Type B pancreatic cell (in vitro differentiated cells): Measurements from ENCODE around the gene AIDA. TPM values are rescaled to one million over a fixed set of nuclear protein-coding genes. Genes with fewer than 3 reads are reported as not detected.

Experiments used
- DNase-seq: peaks from one replicate; pipeline ENCODE4 v3.0.0; 2021; ENCODE audit warnings: mixed read lengths; ENCODE audit not compliant: unreplicated experiment; ENCODE audit errors: extremely low spot score
- H3K27ac Mint-ChIP-seq: 2 replicates; pipeline ENCODE4 v1.8.0; 2021; ENCODE audit warnings: mild to moderate bottlenecking, mixed read lengths
- H3K27me3 Mint-ChIP-seq: 2 replicates; pipeline ENCODE4 v1.8.0; 2021; ENCODE audit warnings: mixed read lengths
- H3K36me3 Mint-ChIP-seq: 2 replicates; pipeline ENCODE4 v1.8.0; 2021; ENCODE audit warnings: mixed read lengths
- H3K4me1 Mint-ChIP-seq: one replicate; pipeline ENCODE4 v1.8.0; 2021; ENCODE audit warnings: mixed read lengths; ENCODE audit not compliant: unreplicated experiment
- H3K4me3 Mint-ChIP-seq: 2 replicates; pipeline ENCODE4 v1.8.0; 2021; ENCODE audit warnings: mild to moderate bottlenecking, mixed read lengths
- H3K9me3 Mint-ChIP-seq: 2 replicates; pipeline ENCODE4 v1.8.0; 2021; ENCODE audit warnings: mixed read lengths
- total RNA-seq: library from RNA; stranded (reverse); gene quantifications from 2 replicates; pipeline ENCODE4 v1.2.1, GENCODE V29; 2021; ENCODE audit warnings: low replicate concordance
- TF ChIP-seq, protein P1 (sequence below): fragments of 200-600 bp; sonication (generic); conservative IDR thresholded peaks from 2 replicates; pipeline ENCODE4 v1.5.0; 2021; ENCODE audit warnings: antibody characterized with exemption, mild to moderate bottlenecking

Gene AIDA
- total RNA-seq, 1 donor from 2014 or later = 54.0 TPM

DNA sequence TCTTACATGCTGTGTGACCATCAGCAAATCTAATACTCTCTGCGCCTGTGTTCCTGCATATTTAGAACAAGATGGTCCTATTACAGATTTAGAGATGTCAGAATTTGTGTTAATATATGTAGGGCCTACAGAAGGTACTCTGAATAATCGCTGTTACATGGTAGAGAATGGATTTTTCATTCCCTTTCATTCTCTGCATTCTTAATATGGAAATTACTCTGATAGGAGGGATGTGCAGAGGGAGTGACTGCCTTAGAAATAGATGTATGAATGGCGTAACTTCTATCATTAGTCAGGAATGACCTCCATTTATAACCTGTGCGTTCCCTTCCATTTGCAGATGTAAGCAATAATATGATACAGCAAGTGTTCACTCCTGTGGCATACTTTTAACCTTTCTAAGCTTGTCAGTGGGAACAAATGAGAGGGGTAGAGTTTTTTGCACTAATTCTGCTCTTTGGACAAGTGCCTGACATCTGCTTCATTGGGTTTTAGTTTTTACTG lies 48.8 kb downstream of the AIDA start:
- Mint-ChIP-seq H3K27ac (no peak overlapping the region), H3K27me3 (no peaks in the 10 kb centered on the region), H3K4me1 (no peaks in the 10 kb centered on the region), H3K4me3 (no peak overlapping the region), H3K36me3 (peaks cover 26% of the 10 kb centered on the region), H3K9me3 (no peaks in the 10 kb centered on the region)
- TF ChIP-seq, protein P1, sequence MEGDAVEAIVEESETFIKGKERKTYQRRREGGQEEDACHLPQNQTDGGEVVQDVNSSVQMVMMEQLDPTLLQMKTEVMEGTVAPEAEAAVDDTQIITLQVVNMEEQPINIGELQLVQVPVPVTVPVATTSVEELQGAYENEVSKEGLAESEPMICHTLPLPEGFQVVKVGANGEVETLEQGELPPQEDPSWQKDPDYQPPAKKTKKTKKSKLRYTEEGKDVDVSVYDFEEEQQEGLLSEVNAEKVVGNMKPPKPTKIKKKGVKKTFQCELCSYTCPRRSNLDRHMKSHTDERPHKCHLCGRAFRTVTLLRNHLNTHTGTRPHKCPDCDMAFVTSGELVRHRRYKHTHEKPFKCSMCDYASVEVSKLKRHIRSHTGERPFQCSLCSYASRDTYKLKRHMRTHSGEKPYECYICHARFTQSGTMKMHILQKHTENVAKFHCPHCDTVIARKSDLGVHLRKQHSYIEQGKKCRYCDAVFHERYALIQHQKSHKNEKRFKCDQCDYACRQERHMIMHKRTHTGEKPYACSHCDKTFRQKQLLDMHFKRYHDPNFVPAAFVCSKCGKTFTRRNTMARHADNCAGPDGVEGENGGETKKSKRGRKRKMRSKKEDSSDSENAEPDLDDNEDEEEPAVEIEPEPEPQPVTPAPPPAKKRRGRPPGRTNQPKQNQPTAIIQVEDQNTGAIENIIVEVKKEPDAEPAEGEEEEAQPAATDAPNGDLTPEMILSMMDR = no peak
- no peak for DNase-seq

DNA sequence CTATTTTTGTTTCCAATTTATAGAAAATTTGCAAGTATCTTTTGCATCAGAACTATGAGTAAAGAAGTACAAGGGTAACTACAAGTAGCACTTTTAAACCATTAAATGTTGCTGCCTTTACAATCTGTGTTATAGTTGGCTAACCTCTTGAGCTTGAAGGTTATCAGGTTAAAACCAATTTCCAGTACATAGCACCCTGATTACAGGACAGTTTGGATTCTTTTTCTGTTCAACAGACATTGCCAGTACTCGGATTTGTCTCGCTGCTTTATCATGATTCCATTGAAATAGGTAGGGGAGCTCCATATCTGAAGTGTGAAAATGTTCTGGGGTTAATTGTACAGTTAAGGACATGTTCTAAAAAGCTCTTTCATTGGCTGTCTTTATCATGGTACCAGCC lies 54.4 kb downstream of the AIDA start:
- H3K36me3 Mint-ChIP-seq = peaks cover 36% of the 10 kb centered on the region

DNA sequence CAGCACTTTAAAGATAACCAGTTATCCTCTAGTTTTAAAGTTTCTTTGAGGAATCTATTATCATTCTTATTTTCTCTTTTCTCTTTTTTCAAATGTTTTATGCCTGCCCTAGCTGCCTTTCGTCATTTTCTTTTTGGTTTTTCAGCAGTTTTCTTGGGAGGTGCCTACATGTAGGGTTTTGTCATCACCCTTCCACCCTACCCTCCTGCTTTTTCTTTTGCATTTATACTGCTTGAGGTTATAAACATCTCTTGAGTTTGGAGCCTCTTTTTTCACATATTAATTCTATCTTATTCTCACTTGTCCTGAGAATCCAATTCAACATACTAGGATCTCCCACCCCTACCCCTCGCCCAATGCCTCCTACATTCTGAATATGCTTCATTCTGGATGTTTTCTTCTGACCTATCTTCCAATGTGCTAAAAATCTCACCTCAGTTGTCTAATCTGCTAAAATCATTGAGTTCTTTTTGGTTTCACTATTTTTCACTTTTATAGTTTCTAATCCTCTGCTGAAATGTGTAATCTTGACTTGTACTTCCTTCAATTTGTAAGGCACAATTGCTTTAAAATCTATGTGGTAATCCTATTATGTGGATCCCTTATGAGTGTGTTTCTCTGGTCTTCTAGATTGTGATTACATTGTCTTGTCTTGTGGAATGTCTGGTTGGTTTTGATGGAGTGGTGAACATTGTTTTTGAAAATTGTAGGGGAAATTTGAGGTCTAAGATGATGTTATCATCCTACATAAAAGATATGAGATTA lies 55.7 kb downstream of the AIDA start:
- TF ChIP-seq, protein P1 = no peak
- no peaks in the 10 kb centered on the region for H3K9me3 Mint-ChIP-seq
- H3K27me3 Mint-ChIP-seq = no peaks in the 10 kb centered on the region
- peaks cover 41% of the 10 kb centered on the region for H3K36me3 Mint-ChIP-seq
- H3K4me1 Mint-ChIP-seq = no peaks in the 10 kb centered on the region
- no peak overlapping the region for H3K4me3 Mint-ChIP-seq
- no peak overlapping the region for H3K27ac Mint-ChIP-seq
- DNase-seq = no peak

More for the DNA sequence above, 54.4 kb downstream of the AIDA start:
- no peak for DNase-seq
- Mint-ChIP-seq H3K27ac (no peak overlapping the region), H3K4me1 (no peaks in the 10 kb centered on the region), H3K4me3 (no peak overlapping the region), H3K9me3 (no peaks in the 10 kb centered on the region), H3K27me3 (no peaks in the 10 kb centered on the region)
- TF ChIP-seq, protein P1 = no peak

DNA sequence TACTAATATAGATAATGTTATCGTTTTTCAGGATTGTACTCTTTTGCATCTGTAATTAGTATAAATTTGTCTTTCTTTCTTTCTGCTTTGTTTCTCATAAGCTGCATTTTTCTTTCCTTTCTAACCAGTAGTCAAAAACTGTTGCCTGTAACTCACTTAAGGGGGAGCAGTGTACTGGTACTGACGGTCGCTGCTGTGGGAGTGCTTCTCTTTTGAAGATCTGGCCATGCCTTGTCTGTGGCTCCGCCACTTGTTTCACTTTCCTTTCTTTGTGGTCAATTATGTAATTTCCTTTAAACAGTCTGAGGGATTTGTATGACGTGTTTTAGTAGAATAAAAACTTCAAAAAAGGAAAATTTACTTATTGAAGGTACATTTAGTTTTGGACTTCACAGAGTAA lies 57.4 kb downstream of the AIDA start:
- TF ChIP-seq, protein P1 = no peak
- peaks cover 37% of the 10 kb centered on the region for H3K36me3 Mint-ChIP-seq
- H3K27ac Mint-ChIP-seq = no peak overlapping the region
- no peaks in the 10 kb centered on the region for H3K4me1 Mint-ChIP-seq
- no peak overlapping the region for H3K4me3 Mint-ChIP-seq
- no peak for DNase-seq
- no peaks in the 10 kb centered on the region for H3K27me3 Mint-ChIP-seq
- no peaks in the 10 kb centered on the region for H3K9me3 Mint-ChIP-seq

GRCh38 chr1:222653178-222653827 lies 59.0 kb downstream of the AIDA start:
- H3K4me3 Mint-ChIP-seq = no peak overlapping the region
- no peaks in the 10 kb centered on the region for H3K4me1 Mint-ChIP-seq
- TF ChIP-seq, protein P1 = no peak
- H3K9me3 Mint-ChIP-seq = no peaks in the 10 kb centered on the region
- no peaks in the 10 kb centered on the region for H3K27me3 Mint-ChIP-seq
- peaks cover 29% of the 10 kb centered on the region for H3K36me3 Mint-ChIP-seq
- no peak for DNase-seq
- no peak overlapping the region for H3K27ac Mint-ChIP-seq
